Neutrophil (primary cell): ENCODE results near the gene HAUS7.

ENCODE experiments used
- H3K27ac ChIP-seq: fragments of 200-600 bp; sonication (generic); 2 replicates; pipeline ENCODE4 v1.5.1; 2016; ENCODE audit warnings: mild to moderate bottlenecking, moderate library complexity
- H3K27me3 ChIP-seq: fragments of 200-600 bp; sonication (generic); 2 replicates; pipeline ENCODE4 v1.6.0; 2016; ENCODE audit warnings: mild to moderate bottlenecking
- H3K36me3 ChIP-seq: fragments of 200-600 bp; sonication (generic); 2 replicates; pipeline ENCODE4 v1.5.1; 2017
- H3K4me1 ChIP-seq, 2 experiments: fragments of 200-600 bp in 1 of 2; sonication (generic) in 1 of 2; 1 replicate in 1 of 2; 2 replicates in 1 of 2; pipeline versions ENCODE4 v1.5.1 to v1.6.1; 2013 to 2016; ENCODE audit warnings: low read depth in 1 of 2, low read length in 1 of 2, mild to moderate bottlenecking in 1 of 2, moderate library complexity in 1 of 2; ENCODE audit not compliant: control insufficient read depth in 1 of 2, insufficient read depth in 1 of 2
- H3K4me3 ChIP-seq, 2 experiments: fragments of 200-600 bp in 1 of 2; sonication (generic) in 1 of 2; 1 replicate in 1 of 2; 2 replicates in 1 of 2; pipeline ENCODE4 v1.5.1; 2013 to 2016; ENCODE audit warnings: low read depth in 1 of 2, low read length in 1 of 2, mild to moderate bottlenecking in 1 of 2, moderate library complexity in 1 of 2
- H3K9me3 ChIP-seq: fragments of 200-600 bp; sonication (generic); 2 replicates; pipeline ENCODE4 v1.5.1; 2016
- TF ChIP-seq, protein P1 (sequence below): fragments of 200-600 bp; sonication (generic); IDR thresholded peaks from 2 replicates; pipeline ENCODE4 v1.5.1; 2016; ENCODE audit warnings: antibody characterized with exemption

Gene HAUS7

DNA sequence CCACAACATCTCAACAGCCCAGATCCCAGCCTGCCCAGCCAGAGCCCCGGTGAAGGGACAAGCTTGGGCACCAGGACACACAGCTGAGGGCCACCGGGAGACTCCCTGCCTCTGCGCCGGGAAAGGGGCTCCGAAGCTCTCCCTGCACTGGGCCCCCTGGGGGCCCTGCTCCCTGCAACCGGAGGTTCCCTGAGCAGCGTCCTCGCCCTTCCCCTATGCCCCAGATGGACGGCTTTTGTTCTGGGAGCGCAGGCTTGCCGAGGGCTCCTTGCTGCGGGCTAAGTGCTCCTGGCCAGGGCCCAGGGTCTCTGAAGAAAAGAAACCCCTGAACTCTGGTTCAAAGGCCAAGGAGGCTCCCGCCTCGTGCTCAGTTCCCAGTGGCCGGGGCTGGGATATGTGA, 60.0 kb downstream of the HAUS7 start:
- no peak overlapping the region for H3K4me3 ChIP-seq
- TF ChIP-seq, protein P1, sequence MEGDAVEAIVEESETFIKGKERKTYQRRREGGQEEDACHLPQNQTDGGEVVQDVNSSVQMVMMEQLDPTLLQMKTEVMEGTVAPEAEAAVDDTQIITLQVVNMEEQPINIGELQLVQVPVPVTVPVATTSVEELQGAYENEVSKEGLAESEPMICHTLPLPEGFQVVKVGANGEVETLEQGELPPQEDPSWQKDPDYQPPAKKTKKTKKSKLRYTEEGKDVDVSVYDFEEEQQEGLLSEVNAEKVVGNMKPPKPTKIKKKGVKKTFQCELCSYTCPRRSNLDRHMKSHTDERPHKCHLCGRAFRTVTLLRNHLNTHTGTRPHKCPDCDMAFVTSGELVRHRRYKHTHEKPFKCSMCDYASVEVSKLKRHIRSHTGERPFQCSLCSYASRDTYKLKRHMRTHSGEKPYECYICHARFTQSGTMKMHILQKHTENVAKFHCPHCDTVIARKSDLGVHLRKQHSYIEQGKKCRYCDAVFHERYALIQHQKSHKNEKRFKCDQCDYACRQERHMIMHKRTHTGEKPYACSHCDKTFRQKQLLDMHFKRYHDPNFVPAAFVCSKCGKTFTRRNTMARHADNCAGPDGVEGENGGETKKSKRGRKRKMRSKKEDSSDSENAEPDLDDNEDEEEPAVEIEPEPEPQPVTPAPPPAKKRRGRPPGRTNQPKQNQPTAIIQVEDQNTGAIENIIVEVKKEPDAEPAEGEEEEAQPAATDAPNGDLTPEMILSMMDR: no peak
- H3K9me3 ChIP-seq: no peaks in the 10 kb centered on the region
- H3K27ac ChIP-seq: no peak overlapping the region
- H3K27me3 ChIP-seq: no peaks in the 10 kb centered on the region
- H3K36me3 ChIP-seq: no peaks in the 10 kb centered on the region
- H3K4me1 ChIP-seq: peaks cover 35 to 36% of the 10 kb centered on the region in 2 experiments

GRCh38 chrX:153409414-153410101, 60.8 kb downstream of the HAUS7 start:
- no peaks in the 10 kb centered on the region for H3K36me3 ChIP-seq
- no peaks in the 10 kb centered on the region for H3K9me3 ChIP-seq
- H3K4me1 ChIP-seq: peaks cover 27 to 28% of the 10 kb centered on the region in 2 experiments
- no peak overlapping the region for H3K4me3 ChIP-seq
- no peaks in the 10 kb centered on the region for H3K27me3 ChIP-seq
- TF ChIP-seq, protein P1: no peak
- H3K27ac ChIP-seq: no peak overlapping the region

- Histone ChIP-seq H3K4me3 (no peak overlapping the region), H3K9me3 (no peaks in the 10 kb centered on the region), H3K36me3 (no peaks in the 10 kb centered on the region), H3K27ac (no peak overlapping the region), H3K27me3 (no peaks in the 10 kb centered on the region), H3K4me1 (peaks cover 20 to 22% of the 10 kb centered on the region in 2 experiments)
- TF ChIP-seq, protein P1: no peak
These were observed 61.5 kb downstream of the HAUS7 start for GRCh38 chrX:153408871-153409351.

DNA sequence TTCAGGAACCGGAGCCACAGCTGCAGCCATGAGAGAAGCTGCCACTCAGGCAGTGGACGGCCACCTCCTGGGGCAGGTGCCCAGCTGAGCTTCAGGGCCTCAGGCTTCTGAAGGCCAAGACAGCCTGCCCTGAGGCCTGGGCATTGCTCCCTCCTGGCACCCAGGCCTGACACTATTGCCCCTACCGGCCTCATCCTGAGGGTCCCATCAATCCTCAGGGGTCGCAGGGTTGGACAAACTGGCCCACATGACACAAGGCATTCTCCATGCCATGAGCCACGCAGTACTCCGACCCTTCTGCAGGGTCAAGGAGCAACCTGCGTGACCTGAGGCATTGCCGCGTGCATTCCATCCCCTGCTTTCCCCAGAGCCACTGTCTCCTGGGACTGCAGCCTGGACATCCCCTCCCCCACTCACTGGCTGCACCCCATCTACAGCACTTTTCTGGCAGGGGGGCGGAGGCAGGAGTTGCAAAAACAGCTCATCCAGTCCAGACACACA, 62.1 kb downstream of the HAUS7 start:
- Histone ChIP-seq H3K36me3 (no peaks in the 10 kb centered on the region), H3K4me3 (no peak overlapping the region), H3K27ac (no peak overlapping the region), H3K9me3 (no peaks in the 10 kb centered on the region), H3K4me1 (peaks cover 14 to 16% of the 10 kb centered on the region in 2 experiments), H3K27me3 (no peaks in the 10 kb centered on the region)
- TF ChIP-seq, protein P1: no peak

DNA sequence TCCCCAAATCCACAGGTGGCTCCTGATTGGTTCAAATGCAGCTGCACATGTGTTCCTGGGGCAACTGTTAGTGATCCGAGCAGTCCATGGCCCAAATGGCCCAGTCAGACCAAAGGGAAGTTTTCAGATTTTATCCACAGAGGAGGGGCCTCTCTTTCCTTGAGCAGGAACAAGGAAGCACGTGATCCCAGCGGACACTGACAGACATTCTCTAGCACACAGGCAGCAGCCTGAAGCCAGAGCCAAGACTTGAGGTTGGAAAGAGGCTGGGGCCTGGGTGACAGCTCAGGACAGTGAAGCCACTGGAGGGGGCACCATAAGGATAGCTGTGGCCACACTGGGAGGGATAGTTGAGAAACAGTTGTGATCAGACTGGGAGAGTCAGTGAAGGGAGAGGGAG, 62.6 kb downstream of the HAUS7 start:
- H3K4me1 ChIP-seq: peaks cover 10% of the 10 kb centered on the region in 2 experiments
- no peak overlapping the region for H3K4me3 ChIP-seq
- no peaks in the 10 kb centered on the region for H3K9me3 ChIP-seq
- TF ChIP-seq, protein P1: no peak
- no peaks in the 10 kb centered on the region for H3K36me3 ChIP-seq
- H3K27me3 ChIP-seq: no peaks in the 10 kb centered on the region
- H3K27ac ChIP-seq: no peak overlapping the region
